GM21825 (cell line): ENCODE measurements around the gene PAQR8.

Experiments used
- ATAC-seq: cut with Tn5 transposase; IDR thresholded peaks from one replicate; pipeline ENCODE4 v1.9.1; 2021; ENCODE audit warnings: mild to moderate bottlenecking, moderate library complexity; ENCODE audit not compliant: unreplicated experiment

Gene PAQR8, protein sequence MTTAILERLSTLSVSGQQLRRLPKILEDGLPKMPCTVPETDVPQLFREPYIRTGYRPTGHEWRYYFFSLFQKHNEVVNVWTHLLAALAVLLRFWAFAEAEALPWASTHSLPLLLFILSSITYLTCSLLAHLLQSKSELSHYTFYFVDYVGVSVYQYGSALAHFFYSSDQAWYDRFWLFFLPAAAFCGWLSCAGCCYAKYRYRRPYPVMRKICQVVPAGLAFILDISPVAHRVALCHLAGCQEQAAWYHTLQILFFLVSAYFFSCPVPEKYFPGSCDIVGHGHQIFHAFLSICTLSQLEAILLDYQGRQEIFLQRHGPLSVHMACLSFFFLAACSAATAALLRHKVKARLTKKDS

DNA sequence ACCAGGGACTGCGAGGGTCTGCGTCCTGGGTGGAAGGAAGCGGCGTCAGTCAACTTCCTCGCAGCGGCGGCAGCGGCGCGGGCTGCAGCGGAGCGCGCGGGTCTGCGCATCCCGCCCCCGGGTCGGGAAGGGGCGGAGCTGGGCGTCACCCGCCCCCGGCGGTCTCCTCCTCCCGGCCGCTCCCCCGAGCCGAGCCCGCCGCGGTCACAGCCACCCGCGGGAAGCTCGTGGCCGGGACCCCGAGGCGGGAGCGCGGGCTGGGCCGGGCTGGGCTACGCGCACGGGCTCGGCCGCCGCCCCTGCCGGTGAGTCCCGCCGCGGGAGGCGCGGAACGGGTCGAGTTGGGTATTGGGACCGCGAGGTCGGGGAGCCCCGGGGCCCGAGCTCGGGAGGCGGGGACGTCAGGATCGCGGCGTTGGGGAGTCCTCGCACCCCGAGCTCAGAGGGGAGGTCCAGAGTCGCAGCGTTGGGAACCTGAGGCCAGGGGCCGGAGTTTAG is at the start of gene PAQR8:
Gene PAQR8, plus strand, starts transcription at position 207 of the 498 bp plus-strand sequence. CDS start 41,063 bp downstream, outside the sequence.
- ATAC-seq = peak; percentile 90

DNA sequence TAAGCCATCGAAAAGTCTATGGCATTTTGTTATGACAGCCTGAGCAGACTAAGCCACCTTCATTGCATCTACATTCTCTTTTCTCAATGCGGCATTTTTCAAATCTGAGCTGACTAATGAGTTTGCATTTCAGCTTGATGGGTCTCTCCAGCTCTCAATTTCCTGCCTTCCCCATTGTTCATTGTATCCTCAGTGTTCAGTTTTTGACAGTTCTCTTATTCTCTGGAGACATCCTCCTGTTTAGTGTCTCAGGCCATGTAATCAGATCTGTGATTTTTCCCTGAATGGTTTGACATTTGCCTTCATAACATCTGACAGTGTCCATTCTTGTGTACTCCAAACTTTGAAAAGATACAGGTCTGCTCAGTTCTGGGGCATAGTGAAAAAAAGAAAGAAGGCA is 49.5 kb upstream of the PAQR8 start:
- ATAC-seq = no peak

DNA sequence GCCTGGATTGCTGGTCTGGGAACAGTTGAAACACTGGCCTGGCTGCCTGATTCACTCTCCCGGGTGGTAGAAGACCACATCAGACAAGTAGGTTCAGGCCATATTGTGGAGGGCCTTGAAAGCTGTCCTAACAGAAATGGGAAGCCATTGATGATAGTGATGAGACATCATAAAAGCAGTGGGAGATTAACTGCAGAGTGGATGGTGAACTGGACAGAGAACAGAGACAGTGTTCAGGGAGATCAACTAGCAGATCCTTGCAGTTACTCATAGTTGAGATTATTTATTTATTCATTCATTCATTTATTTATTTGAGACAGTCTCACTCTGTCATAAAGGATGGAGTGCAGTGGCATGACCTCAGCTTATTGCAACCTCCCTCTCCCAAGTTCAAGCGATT is 47.2 kb upstream of the PAQR8 start:
- ATAC-seq = no peak

DNA sequence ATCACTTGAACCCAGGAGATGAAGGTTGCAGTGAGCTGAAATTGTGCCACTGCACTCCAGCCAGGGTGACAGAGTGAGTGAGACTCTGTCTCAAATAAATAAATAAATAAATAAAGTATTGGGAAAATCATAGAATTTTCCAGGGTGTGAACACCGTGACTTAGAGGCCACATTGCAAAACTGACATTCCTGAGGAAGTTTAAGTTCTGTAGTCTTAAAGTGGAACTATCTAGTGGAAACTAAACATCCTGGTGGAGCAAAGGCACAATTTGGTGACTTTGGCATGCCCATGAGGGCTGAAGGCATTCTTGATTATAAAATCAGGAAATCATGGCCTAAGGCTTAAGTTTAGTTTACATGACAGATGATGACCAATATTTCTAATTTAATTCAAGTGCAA is 44.7 kb upstream of the PAQR8 start:
- no peak for ATAC-seq

DNA sequence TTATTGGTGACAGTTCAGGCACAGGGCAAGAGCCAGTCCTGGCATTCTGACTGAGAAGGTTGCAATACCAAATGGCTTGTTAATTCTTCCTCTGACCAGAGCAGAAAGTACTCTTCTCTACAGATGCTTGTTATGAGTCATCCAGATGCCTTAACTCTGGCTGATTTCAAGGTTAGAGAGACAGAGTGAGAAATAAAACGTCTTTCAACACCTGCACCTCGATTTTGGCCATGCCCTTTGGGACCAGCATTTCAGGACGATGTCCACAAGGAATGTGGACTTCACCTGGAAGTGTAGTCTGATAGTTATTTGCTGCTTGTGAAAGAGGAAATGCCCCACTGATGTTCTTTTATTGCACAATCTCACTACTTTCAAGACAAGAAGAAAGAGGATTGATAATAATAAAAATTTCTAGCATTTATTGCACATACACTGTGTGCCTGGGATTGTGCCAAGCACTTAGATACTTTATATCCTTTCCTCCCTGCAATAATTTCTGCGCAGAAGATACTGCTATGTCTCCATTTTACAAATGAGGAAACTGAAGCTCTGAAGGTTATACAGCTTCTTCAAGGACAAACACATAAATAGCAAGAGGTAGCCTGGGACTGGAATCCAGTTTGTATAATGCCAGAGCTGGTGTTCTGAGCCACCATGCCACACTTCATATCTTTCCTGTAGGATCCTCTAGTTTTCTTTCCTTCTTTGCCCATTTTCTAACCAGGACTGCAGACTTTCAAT is 43.9 kb upstream of the PAQR8 start:
- peak; percentile 99 for ATAC-seq

DNA sequence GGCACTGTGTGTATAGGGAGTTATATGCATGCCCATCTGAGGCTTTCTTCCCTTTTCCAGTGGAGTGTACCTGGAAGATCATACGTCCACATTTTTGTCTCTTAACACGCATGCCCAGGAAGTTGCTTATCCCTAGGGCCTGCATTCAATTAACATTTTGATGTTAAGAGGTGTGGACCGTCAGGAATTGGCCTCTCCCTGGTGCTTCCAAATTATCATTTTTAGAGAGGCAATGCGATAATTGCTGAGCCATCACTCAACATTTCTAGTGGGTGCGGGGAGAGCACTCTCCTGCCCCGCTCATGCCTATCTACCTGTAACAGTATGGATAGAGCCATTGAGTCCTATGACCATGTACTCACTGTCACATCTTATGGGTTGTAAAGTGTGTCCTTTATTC is 37.8 kb upstream of the PAQR8 start:
- no peak for ATAC-seq

DNA sequence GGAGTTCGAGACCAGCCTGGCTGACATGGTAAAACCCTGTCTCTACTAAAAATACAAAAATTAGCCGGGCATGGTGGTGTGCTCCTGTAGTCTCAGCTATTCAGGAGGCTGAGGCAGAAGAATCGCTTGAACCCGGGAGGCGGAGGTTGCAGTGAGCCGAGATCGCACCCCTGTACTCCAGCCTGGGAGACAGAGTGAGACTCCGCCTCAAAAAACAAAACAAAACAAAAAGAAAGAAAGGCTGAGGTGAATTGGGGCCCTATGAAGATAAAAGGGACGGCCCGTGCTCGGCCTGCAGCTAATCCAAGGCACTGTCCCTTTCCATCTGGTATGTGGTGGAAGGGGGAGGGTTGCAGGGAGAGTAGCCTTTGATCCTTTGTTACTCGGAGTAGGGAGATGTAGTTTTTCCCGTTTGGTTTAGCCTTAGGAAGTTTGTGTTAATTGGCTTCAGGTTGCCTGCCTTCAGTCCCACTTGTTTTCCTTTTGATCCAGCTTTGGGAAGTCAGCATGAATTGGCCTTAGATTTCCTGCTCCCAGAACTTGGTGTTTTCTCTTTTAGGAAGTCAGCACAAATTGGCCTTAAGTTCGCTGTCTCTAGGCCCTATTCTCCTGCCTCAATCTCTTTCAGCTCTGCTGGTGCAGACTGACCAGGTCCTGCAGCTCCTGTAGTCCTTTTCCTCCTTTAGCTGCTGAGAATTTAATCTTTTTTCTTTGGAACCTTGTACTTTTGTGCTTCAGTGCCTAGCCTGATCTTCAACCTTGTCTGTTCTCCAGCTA is 36.1 kb upstream of the PAQR8 start:
- ATAC-seq = no peak

DNA sequence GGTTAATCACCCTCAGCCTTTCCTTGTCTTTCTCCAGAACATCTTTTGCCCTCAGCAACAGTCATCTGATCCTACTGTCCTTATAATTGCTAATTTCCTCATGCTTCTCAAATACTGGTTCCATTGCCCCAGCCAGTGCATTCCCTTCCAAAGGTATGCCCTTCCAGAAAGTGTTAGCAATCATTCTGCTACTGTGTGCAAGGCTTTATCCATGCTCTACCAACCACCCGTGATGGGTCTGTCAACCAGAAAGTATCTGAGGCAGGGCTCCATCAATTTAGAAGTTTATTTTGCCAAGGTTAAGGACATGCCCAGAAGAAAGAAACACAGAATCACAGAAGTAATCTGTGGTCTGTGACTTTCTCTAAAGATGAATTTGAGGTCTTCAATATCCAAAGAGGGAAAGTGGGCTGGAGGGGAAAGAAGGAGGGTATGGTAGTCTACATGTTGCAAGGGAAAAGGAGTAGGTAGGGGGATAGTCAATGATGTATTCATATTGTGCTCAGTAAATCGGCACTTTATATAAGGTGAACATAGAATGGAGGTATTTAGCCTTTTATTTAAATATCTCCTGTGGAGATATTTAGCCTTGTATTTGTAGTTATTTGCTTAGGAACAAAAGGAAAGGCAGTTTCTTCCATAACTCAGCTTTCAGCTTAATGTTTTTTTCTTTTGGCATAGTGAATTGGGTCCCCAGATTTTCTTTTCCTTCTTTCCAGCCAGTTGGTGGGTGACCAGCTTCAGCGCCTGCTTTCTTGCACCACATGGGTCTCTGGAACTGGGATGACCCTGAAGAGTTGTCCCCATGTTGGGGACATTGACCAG is 35.2 kb upstream of the PAQR8 start:
- peak; percentile 54 for ATAC-seq

DNA sequence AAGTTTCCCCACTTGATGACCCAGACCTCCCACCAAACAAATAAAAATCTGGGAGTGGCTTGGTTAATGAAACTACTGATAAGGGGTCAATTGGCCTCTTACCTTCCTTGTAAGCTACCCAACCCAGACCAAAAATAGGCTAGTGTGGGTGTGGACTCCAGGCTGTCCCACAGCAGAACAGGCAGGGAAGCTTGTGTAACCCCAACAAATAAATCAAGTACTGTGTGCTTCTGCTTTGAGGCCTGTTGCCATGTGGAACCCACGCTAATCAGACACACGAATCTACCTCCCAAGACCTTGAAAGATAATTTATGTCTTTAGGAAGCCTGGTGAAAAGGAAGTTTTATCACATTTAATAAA is 33.7 kb upstream of the PAQR8 start:
- no peak for ATAC-seq

DNA sequence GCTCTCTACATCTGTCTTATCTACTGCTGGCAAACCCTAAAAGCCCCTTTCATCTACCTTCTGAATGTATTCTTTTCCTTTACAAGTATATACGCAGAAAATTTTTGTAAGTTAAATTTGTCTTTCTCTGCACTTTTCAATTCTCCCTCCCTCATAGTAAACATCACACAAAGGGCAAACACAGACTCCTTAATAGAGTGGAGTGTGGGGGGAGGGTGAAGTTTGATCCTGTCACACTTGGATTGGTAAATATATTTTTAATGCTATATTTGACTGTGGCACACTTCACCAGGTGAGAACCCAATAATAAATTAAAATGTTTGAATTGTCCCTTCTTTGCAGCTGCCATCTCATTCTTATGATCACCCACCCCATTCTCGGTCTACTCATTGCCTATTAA is 33.2 kb upstream of the PAQR8 start:
- ATAC-seq = no peak

DNA sequence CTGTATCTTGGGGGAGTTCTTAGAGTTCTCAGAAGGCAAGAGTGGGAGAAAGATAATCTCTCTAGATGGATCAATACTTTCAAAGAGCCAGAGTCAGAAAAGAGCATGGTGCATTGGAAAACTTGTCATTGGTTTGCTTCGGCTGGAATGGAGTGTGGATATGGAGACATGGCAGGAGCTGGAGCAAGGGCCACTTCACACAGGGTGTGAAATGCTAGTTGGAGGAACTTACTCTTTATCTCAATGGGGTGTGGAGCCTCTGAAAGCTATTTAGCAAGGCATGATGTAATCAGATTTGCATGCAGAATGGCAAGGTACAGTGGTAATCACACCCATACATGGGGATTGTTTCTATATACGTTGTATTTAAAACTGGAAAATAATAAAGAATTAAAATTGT is 31.5 kb upstream of the PAQR8 start:
- ATAC-seq = no peak

DNA sequence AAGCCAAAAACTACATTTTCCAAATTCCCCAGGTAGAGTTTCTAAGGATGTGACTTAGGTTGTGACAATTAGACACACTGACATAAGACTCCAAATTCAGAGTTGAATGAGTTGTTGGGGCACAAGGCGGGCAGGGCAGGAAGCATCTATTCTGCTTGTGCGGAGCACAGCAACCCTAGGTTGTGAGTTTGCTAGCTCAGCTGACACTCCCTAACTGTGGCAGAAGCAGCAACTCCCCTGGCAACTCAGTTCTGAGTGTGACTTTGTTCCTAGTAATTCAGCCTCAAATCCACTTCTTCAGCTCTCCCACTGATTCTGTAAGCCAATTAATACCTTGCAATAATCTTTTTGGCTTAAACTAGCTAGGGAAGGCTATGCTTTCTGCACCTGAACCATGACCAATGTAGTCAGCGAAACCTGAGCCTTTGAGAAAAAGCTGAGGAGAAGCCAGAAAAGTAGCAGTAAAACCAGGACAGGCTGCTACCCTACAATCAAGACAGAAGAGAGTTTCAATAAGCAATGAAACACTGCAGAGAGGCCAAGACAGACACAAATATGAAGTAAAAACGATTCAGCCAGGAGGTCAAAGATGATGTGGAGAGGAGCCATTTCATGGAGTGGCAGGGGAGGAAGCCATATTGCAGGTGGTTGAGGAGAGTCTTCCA is 30.0 kb upstream of the PAQR8 start:
- no peak for ATAC-seq

DNA sequence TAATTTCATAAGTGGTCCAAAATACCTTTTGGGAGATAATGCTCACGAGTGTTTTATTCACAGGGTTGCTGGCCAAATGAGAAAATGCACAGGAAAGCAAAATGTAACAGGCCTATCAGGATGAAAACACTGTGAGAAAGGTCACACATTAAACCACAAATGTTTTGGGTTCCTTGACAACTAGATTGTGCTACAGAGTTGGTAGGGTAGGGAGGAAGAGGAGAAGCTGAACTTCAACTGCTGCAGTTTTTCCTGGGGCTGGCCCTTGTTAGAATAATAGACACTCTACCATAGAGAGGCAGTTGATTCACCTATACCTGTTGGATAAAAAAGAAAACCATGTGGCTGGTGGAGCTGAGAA is 28.1 kb upstream of the PAQR8 start:
- ATAC-seq = no peak

DNA sequence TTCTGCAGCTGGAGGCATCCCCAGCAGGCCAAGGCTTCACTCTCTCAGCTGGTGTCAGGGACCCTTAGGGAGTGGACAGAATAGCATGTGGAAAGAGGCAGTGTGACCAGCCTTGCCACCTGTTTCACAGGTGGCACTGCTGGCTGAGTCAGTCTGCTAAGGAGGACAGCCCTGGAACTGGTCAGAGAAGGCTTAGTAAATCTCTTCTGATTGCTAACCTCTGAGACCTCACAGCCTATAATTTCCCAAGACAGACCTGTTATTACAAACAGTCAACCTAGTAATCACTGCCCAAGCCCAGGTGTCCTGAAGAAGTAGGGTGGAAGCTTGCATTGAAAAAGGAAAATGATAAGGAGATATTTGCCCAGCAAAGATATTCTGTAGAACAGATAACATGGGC is 26.4 kb upstream of the PAQR8 start:
- ATAC-seq = no peak

DNA sequence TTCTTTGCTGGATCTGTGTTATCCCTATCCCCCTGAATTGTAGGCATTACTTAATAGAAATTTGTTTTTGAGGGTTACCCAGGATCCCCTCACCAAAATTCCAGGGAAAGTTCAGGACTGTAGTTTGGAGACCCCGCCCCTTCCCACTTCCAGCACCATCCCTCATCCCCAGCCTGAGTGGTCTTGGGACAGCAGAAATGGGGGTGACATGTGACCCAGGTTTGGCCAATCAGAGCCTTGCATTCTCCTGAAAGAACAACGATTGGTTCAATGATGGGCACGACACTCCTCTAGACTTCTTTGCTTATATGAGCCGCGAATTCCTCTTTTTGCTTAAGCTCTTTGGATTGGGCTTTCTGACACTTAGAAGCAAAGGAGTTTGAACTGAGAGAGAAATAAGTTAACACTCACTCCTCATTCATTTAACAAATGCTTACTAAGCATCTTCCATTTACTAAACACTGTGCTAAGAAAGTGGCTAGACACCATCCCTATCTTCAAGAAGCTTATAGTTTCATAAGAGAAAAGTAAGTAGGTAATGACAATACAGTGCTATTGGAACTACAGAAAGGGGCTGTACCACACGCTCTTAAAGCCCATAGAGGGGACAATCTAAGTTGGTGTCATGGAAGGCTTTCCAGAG is 24.9 kb upstream of the PAQR8 start:
- no peak for ATAC-seq

DNA sequence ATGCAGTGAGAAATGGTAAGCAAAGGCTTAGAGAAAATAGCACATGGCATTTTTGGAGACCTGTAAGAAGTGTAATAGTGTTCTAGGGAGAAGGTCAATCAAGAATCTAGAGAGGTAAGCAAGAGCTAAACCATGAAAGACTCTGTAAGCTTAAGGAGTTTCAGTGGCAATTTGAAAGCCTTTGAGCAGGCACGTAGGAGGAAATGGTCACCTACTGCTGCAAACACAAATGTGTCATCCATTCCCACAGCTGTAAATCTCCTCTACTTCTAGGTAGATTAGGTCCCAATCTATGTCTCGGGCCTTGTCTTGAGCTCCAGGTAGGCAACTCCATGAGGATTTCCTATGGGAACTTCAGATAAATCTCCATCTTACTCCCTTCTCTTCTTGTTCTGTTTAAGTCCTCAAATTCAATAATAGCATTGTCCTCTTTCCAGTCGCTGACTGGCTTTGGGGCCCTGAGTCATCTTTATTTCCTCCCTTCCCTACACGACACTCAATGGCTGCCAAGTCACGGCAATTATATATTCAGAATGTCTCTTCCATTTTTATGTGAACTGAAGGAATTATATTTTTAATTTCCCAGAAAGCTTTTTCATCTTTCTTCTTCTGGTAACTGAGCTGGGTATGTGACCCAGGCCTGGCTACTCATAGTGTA is 24.2 kb upstream of the PAQR8 start:
- no peak for ATAC-seq

DNA sequence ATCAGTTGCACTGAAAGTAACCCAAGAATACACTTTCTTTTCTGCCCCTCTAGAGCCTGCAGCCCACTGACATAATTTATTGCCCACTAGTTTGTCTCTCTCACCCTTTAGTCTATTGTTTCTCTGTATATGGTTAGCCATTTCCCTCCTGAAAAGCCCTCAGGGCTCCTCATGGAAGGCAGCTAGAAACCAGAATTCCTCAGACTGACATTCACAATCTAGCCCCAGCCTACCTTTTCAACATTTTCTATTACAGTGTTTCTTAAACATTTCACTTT is 21.4 kb upstream of the PAQR8 start:
- no peak for ATAC-seq

DNA sequence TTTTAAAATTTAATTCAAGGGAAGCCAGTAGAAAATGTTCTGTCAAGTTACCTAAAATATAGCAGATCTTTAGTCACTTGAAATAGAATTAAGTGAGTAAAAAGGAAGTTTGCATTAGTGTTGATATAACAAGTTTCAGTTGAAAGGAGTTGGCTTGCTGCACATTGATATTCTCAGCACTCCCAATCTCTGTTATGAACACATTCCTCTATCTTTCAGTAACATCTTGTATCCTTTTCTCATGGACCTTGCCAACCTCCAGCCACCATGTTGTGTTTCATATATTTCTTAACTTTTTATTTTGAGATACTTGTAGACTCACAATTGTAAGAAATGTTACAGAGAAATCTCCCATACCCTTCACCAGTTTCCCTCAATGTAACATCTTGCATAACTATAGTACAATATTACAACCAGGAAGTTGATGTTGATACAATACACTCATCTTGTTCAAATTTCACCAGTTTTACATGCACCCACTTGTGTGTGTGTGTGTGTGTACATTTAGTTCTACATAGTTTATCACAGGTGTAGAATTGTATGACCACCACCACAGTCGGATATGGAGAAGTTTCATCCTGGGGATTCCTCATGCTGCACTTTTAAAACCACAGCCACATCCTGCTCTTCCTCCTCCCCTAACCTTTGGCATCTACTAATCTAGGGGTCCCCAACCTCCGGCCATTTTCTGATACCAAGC is 20.2 kb upstream of the PAQR8 start:
- no peak for ATAC-seq

DNA sequence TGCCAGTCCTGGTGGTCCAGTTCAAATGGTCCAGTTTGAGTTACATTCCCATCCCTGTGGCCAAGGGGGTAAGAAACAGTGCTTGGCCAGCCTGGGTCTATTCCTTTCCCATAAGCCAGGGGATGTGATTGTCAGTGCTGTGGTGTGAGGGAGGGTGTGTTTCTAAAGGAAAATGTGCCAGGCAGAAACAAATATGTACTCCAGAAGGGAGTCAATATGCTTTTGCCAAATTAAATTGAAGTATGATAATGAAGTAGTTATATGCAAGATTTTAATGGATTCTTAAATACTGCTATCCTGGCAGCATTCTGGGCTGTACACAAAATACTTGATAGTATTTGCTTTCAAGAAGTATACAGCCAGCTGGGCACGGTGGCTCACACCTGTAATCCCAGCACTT is 16.6 kb upstream of the PAQR8 start:
- ATAC-seq = no peak
